ENCODE measurements around the gene GP5. TPM values are rescaled to one million over a fixed set of nuclear protein-coding genes. Genes with fewer than 3 reads are reported as not detected.

GP5 gene
- total RNA-seq, 1 experiment from 2014 or later: 0.21 TPM

GRCh38 chr3:194348354-194348753 lies 50.7 kb downstream of the GP5 start:
- peaks cover 22% of the 10 kb centered on the region for H3K27me3 Mint-ChIP-seq (ENCODE audit: unreplicated experiment)
- no TSS peak for BruUV-seq (replicated peaks)
- no peak for TF ChIP-seq CTCF (IDR thresholded peaks at IDR 0.05; ENCODE audit: unreplicated experiment)
- H3K4me3 Mint-ChIP-seq (ENCODE audit: low read depth, unreplicated experiment): no peak overlapping the region
- CTCF ChIA-PET: interaction anchor here (0.7 kb wide), 1 partner anchor 18 kb away, joined by 4 read pairs; no protein-coding TSS in a partner anchor
- H3K36me3 Mint-ChIP-seq (ENCODE audit: insufficient read depth, unreplicated experiment): peaks cover 4% of the 10 kb centered on the region
- H3K4me1 Mint-ChIP-seq (ENCODE audit: low read depth, unreplicated experiment): peaks cover 7% of the 10 kb centered on the region
- intact Hi-C loops (cut with micrococcal nuclease; ENCODE audit: unreplicated experiment): no loop called here
- DNase-seq: no peak
- no peak overlapping the region for H3K27ac Mint-ChIP-seq (ENCODE audit: unreplicated experiment)
- no peaks in the 10 kb centered on the region for H3K9me3 Mint-ChIP-seq (ENCODE audit: low read depth, unreplicated experiment)

- no peaks in the 10 kb centered on the region for H3K9me3 Mint-ChIP-seq (ENCODE audit: low read depth, unreplicated experiment)
- H3K4me3 Mint-ChIP-seq (ENCODE audit: low read depth, unreplicated experiment): no peak overlapping the region
- no peak overlapping the region for H3K27ac Mint-ChIP-seq (ENCODE audit: unreplicated experiment)
- peaks cover 33% of the 10 kb centered on the region for H3K27me3 Mint-ChIP-seq (ENCODE audit: unreplicated experiment)
- peaks cover 4% of the 10 kb centered on the region for H3K36me3 Mint-ChIP-seq (ENCODE audit: insufficient read depth, unreplicated experiment)
- H3K4me1 Mint-ChIP-seq (ENCODE audit: low read depth, unreplicated experiment): peaks cover 7% of the 10 kb centered on the region
- intact Hi-C loops (cut with micrococcal nuclease; ENCODE audit: unreplicated experiment): no loop called here
- no peak for TF ChIP-seq CTCF (IDR thresholded peaks at IDR 0.05; ENCODE audit: unreplicated experiment)
- CTCF ChIA-PET: interaction anchor here (0.7 to 1.5 kb wide), 5 partner anchors 9 to 685 kb away, joined by 3 to 5 read pairs (median 3); no protein-coding TSS in a partner anchor
- DNase-seq: no peak
- BruUV-seq (replicated peaks): no TSS peak
Observed at GRCh38 chr3:194346621-194347020, 52.4 kb downstream of the GP5 start.

- intact Hi-C loops (cut with micrococcal nuclease; ENCODE audit: unreplicated experiment): no loop called here
Observed at GRCh38 chr3:194346035-194346434, 53.0 kb downstream of the GP5 start.

More at GRCh38 chr3:194346035-194346434, 53.0 kb downstream of the GP5 start:
- no peak for TF ChIP-seq CTCF (IDR thresholded peaks at IDR 0.05; ENCODE audit: unreplicated experiment)
- Mint-ChIP-seq H3K9me3 (ENCODE audit: low read depth, unreplicated experiment) (no peaks in the 10 kb centered on the region), H3K27ac (ENCODE audit: unreplicated experiment) (no peak overlapping the region), H3K4me1 (ENCODE audit: low read depth, unreplicated experiment) (peaks cover 7% of the 10 kb centered on the region), H3K4me3 (ENCODE audit: low read depth, unreplicated experiment) (no peak overlapping the region), H3K27me3 (ENCODE audit: unreplicated experiment) (peaks cover 38% of the 10 kb centered on the region), H3K36me3 (ENCODE audit: insufficient read depth, unreplicated experiment) (peaks cover 4% of the 10 kb centered on the region)
- no TSS peak for BruUV-seq (replicated peaks)
- DNase-seq: no peak
- CTCF ChIA-PET: interaction anchor here (1.0 to 1.5 kb wide), 5 partner anchors 10 to 684 kb away, joined by 3 to 4 read pairs (median 3); no protein-coding TSS in a partner anchor

Other genes with a start within 250 kb of the GP5 start
- not detected in 2 replicates for gene CPN2, start 47.9 kb downstream of the GP5 start, total RNA-seq (2022)
- 0.05 TPM in 1 of 2 replicates, not detected in the other for gene LRRC15, start 29.5 kb downstream of the GP5 start, total RNA-seq (2022)
- 229 and 237 TPM in 2 replicates for gene ATP13A3, start 87.7 kb upstream of the GP5 start, total RNA-seq (2022)
- 44.0 and 52.6 TPM in 2 replicates for gene TMEM44, start 234.2 kb upstream of the GP5 start, total RNA-seq (2022)

Measured in Calu3 (cell line).